CD8-positive, alpha-beta memory T cell (primary cell): Measurements from ENCODE around the gene GREB1L. TPM values are rescaled to one million over a fixed set of nuclear protein-coding genes. Genes with fewer than 3 reads are reported as not detected.

Experiments used
- CTCF ChIA-PET: fragments of 350-600 bp; sonication (Branson Sonifier 250); formaldehyde crosslinking; loops from one replicate; lab custom pipeline; 2021; ENCODE audit warnings: antibody characterized with exemption; lab: Charles Lee
- POLR2A ChIA-PET: fragments of 350-600 bp; sonication (Branson Sonifier 250); formaldehyde crosslinking; loops from one replicate; lab custom pipeline; 2021; ENCODE audit warnings: antibody characterized with exemption; lab: Charles Lee
- DNase-seq, 5 donors: peaks; one replicate each; pipeline versions ENCODE4 v3.0.0 to v3.0.0-alpha.2; 2020 to 2022; ENCODE audit warnings: mixed read lengths in 1 of 5
- H3K27ac ChIP-seq: one replicate; pipeline ENCODE4 v1.7.0; 2013; ENCODE audit warnings: low read depth, mild to moderate bottlenecking, low read length, moderate library complexity
- H3K27me3 ChIP-seq: 2 replicates; pipeline ENCODE4 v1.7.0; 2013; ENCODE audit warnings: low read length, mild to moderate bottlenecking; ENCODE audit not compliant: insufficient read depth, poor library complexity, severe bottlenecking
- H3K36me3 ChIP-seq: 2 replicates; pipeline ENCODE4 v1.7.0; 2013; ENCODE audit warnings: mild to moderate bottlenecking, low read length, moderate library complexity; ENCODE audit not compliant: insufficient read depth
- H3K4me1 ChIP-seq: 2 replicates; pipeline ENCODE4 v1.7.0; 2013; ENCODE audit warnings: mild to moderate bottlenecking, low read length, moderate library complexity; ENCODE audit not compliant: insufficient read depth
- H3K4me3 ChIP-seq: 2 replicates; pipeline ENCODE4 v1.7.0; 2013; ENCODE audit warnings: mild to moderate bottlenecking, low read length
- H3K9me3 ChIP-seq: 2 replicates; pipeline ENCODE4 v1.7.0; 2013; ENCODE audit warnings: mild to moderate bottlenecking, low read length
- H3K27ac Mint-ChIP-seq, 8 donors: one replicate each; pipeline ENCODE4 v1.8.0; 2020 to 2021; ENCODE audit warnings: mixed read lengths in 8 of 8, mild to moderate bottlenecking in 6 of 8, inconsistent platforms in 3 of 8, moderate library complexity in 3 of 8
- H3K27me3 Mint-ChIP-seq, 2 donors: one replicate each; pipeline ENCODE4 v1.8.0; 2020 to 2021; ENCODE audit warnings: mixed read lengths in 2 of 2, mild to moderate bottlenecking in 1 of 2, moderate library complexity in 1 of 2
- H3K36me3 Mint-ChIP-seq, 3 donors: one replicate each; pipeline ENCODE4 v1.8.0; 2020 to 2021; ENCODE audit warnings: mixed read lengths in 3 of 3, inconsistent platforms in 1 of 3, mild to moderate bottlenecking in 1 of 3
- H3K4me1 Mint-ChIP-seq, 3 donors: one replicate each; pipeline ENCODE4 v1.8.0; 2020 to 2021; ENCODE audit warnings: mixed read lengths in 3 of 3, inconsistent platforms in 1 of 3, mild to moderate bottlenecking in 1 of 3
- H3K4me3 Mint-ChIP-seq, 7 donors: one replicate each; pipeline ENCODE4 v1.8.0; 2020 to 2021; ENCODE audit warnings: mixed read lengths in 7 of 7, mild to moderate bottlenecking in 6 of 7, moderate library complexity in 4 of 7, inconsistent platforms in 2 of 7
- H3K9me3 Mint-ChIP-seq, 5 donors: one replicate each; pipeline ENCODE4 v1.8.0; 2020 to 2022; ENCODE audit warnings: mixed read lengths in 5 of 5, mild to moderate bottlenecking in 3 of 5, moderate library complexity in 2 of 5, inconsistent platforms in 1 of 5
- polyA plus RNA-seq: library from polyadenylated mRNA; unstranded; fragments of 300-500 nt; fragmentation: Illumina TruSeq; gene quantifications from one replicate; pipeline ENCODE4 v1.2.3, GENCODE V29; 2021
- total RNA-seq, 2 experiments: library from RNA; stranded (reverse); gene quantifications; one replicate each; pipeline ENCODE4 v1.2.3, GENCODE V29; 2021

Gene GREB1L
- total and polyA plus RNA-seq, 3 experiments from 2014 or later, result 0.13 TPM; not detected in 2

DNA sequence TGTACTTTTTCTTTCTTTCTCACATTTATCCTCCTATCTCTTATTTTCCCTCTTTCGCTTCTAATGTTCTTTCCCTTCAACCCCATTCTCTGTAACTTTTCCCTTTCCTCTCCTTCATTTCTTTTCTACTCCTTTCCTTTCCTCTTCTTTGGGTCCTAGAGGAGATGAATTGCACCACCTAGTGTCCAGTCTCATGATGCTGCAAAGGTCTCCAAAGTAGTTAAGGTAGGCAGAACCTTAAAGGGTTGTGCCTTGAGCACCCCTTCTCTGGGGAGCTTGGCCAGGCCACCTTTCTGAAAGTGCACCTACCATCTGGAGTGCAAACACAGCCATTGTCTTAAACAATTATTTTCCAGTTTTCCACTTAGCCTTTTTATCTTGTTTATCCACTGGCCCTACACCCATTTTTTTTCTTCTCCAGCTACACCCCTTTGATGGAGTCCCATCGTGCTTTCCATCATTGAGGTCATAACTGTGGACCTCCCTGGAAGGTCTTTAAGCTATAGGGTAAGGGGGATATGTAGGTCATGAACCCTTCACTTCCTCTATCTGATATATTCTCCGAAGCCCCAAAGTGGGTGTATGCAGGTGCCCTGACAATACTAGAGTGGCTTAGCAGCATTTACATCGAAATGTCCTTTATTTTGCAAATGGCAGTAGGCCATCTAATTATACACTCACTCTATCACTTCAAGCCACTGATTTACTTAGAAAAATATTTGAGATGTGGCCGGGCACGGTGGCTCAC is 202.6 kb downstream of the GREB1L start:
- H3K27ac ChIP-seq, result no peak overlapping the region
- H3K9me3 Mint-ChIP-seq, result peaks cover 0 to 3% (median 0%) of the 10 kb centered on the region in 5 donors
- H3K27ac Mint-ChIP-seq, result no peak overlapping the region
- H3K4me1 Mint-ChIP-seq, result no peaks in the 10 kb centered on the region
- no peak overlapping the region for H3K4me3 Mint-ChIP-seq
- H3K36me3 Mint-ChIP-seq, result no peaks in the 10 kb centered on the region
- H3K27me3 ChIP-seq, result no peaks in the 10 kb centered on the region
- H3K36me3 ChIP-seq, result no peaks in the 10 kb centered on the region
- no peak for DNase-seq
- ChIA-PET POLR2A (no interaction called here), CTCF (no interaction called here)
- no peaks in the 10 kb centered on the region for H3K4me1 ChIP-seq
- H3K9me3 ChIP-seq, result no peaks in the 10 kb centered on the region
- no peak overlapping the region for H3K4me3 ChIP-seq
- peaks cover 8 to 24% of the 10 kb centered on the region in 2 donors for H3K27me3 Mint-ChIP-seq

DNA sequence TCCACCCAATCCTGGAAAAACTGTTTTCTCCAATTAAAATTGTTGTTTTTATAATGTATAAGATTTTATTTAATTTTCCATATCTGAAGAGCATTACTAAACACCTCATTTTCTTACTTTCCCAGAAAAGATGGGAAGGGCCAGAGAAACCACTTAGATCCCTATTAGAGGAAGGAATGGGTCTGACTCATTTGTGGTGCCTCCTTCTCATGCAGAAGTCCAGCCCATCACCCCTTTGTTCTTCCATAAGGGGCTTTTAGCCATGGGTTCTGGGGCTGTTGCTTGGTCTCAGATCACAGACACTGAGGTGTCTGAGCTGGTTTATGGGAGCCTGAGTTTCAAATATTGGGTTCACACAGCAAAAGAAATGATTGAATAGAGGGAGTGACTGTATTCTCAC is 206.3 kb downstream of the GREB1L start:
- no peak overlapping the region for H3K27ac Mint-ChIP-seq
- H3K4me1 ChIP-seq, result no peaks in the 10 kb centered on the region
- ChIA-PET CTCF (no interaction called here), POLR2A (no interaction called here)
- H3K27me3 ChIP-seq, result no peaks in the 10 kb centered on the region
- no peak overlapping the region for H3K4me3 ChIP-seq
- H3K27ac ChIP-seq, result no peak overlapping the region
- H3K4me3 Mint-ChIP-seq, result no peak overlapping the region
- H3K4me1 Mint-ChIP-seq, result no peaks in the 10 kb centered on the region
- no peaks in the 10 kb centered on the region for H3K9me3 ChIP-seq
- peaks cover 0 to 3% (median 0%) of the 10 kb centered on the region in 5 donors for H3K9me3 Mint-ChIP-seq
- H3K27me3 Mint-ChIP-seq, result peaks cover 6 to 18% of the 10 kb centered on the region in 2 donors
- no peak for DNase-seq
- H3K36me3 ChIP-seq, result no peaks in the 10 kb centered on the region
- no peaks in the 10 kb centered on the region for H3K36me3 Mint-ChIP-seq

DNA sequence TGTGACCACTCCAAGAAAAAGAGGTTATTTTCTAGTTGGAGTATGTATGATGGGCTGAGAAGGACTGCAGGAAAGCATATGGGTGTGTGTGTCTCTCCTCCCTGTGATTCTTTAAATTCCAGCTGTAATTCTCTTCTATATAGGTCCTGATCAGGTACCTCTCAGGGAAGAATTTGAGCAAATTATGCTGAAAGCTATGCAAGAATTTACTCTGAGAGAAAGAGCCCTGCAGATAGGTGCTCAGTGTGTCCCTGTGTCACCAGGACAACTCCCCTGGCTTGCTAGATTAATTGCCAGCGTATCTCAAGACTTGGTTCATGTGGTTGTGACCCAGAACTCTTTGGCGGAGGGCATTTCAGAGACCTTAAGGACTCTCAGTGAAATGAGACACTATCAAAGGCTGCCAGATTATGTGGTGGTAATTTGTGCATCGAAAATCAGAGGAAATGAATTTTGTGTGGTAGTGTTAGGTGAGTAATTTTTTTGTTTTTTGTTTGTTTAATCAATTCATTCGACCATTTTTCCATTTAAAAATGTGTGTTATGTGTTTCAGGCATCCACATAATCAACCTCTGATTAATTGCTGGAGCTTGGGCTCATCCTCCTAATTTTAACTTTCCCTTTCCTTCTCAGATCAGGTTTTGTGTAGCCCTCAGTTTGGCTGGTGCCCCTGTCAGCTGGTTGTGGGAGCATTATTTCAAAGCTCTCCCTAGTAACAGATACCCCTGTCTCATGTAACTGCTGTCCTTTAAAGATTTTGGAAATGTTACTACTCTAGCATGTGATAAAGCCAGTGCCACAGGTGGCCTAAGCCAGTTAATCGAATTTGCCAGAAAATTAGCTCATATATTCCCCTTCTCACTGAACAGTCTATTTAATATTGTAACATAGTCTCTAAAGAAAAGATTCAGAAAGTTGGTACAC is 207.6 kb downstream of the GREB1L start:
- Histone ChIP-seq H3K36me3 (no peaks in the 10 kb centered on the region), H3K27ac (no peak overlapping the region), H3K4me3 (no peak overlapping the region), H3K9me3 (no peaks in the 10 kb centered on the region), H3K27me3 (no peaks in the 10 kb centered on the region), H3K4me1 (no peaks in the 10 kb centered on the region)
- peaks cover 1 to 5% of the 10 kb centered on the region in 2 donors for H3K27me3 Mint-ChIP-seq
- no peaks in the 10 kb centered on the region for H3K9me3 Mint-ChIP-seq
- ChIA-PET CTCF (no interaction called here), POLR2A (no interaction called here)
- H3K4me3 Mint-ChIP-seq, result no peak overlapping the region
- no peaks in the 10 kb centered on the region for H3K4me1 Mint-ChIP-seq
- no peak for DNase-seq
- H3K27ac Mint-ChIP-seq, result no peak overlapping the region
- no peaks in the 10 kb centered on the region for H3K36me3 Mint-ChIP-seq

DNA sequence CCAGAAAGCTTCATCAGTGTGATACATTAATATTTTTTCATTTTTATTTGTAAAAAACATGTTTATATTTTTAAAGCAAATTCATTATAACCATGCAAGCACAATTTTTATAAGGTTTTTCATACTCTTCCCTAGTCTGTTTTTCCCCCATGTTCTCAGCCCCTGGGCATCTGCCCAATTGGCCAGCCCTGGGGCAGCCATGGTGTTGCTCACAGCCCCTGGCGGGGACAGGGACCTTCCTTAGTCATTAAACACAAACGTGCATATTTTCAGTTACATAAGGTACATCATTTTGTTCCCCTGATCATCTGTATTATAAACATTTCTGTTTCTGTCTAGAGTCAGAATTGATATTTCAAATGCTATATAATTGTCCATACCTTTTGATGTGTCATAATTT is 208.5 kb downstream of the GREB1L start:
- H3K27ac ChIP-seq, result no peak overlapping the region
- H3K27me3 ChIP-seq, result no peaks in the 10 kb centered on the region
- Mint-ChIP-seq H3K4me1 (no peaks in the 10 kb centered on the region), H3K27ac (no peak overlapping the region), H3K9me3 (no peaks in the 10 kb centered on the region), H3K36me3 (no peaks in the 10 kb centered on the region), H3K4me3 (no peak overlapping the region), H3K27me3 (peaks cover 0 to 5% of the 10 kb centered on the region in 2 donors)
- no peaks in the 10 kb centered on the region for H3K36me3 ChIP-seq
- no peaks in the 10 kb centered on the region for H3K9me3 ChIP-seq
- POLR2A ChIA-PET, result no interaction called here
- CTCF ChIA-PET, result no interaction called here
- H3K4me3 ChIP-seq, result no peak overlapping the region
- H3K4me1 ChIP-seq, result no peaks in the 10 kb centered on the region
- DNase-seq, result no peak

DNA sequence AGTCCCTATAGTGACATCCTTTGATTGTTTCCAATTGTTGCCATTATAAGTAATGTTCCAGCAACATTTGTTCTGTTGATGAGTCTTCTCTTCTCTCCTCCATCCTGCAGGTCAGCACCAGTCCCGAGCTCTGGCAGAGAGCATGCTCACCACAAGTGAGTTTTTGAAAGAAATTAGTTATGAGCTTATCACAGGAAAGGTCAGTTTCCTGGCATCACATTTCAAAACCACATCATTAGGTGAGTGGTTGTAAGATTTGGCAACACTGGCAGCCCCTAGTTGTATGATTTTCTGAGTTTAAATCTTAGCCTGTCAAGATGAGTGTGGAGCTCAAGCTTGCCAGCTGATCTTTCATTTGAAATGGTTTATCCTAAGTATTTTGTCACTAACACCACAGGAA is 208.9 kb downstream of the GREB1L start:
- Histone ChIP-seq H3K4me1 (no peaks in the 10 kb centered on the region), H3K4me3 (no peak overlapping the region), H3K27me3 (no peaks in the 10 kb centered on the region), H3K27ac (no peak overlapping the region), H3K36me3 (no peaks in the 10 kb centered on the region), H3K9me3 (no peaks in the 10 kb centered on the region)
- ChIA-PET CTCF (no interaction called here), POLR2A (no interaction called here)
- Mint-ChIP-seq H3K27ac (no peak overlapping the region), H3K27me3 (peaks cover 0 to 5% of the 10 kb centered on the region in 2 donors), H3K36me3 (no peaks in the 10 kb centered on the region), H3K9me3 (no peaks in the 10 kb centered on the region), H3K4me1 (no peaks in the 10 kb centered on the region), H3K4me3 (no peak overlapping the region)
- DNase-seq, result no peak

DNA sequence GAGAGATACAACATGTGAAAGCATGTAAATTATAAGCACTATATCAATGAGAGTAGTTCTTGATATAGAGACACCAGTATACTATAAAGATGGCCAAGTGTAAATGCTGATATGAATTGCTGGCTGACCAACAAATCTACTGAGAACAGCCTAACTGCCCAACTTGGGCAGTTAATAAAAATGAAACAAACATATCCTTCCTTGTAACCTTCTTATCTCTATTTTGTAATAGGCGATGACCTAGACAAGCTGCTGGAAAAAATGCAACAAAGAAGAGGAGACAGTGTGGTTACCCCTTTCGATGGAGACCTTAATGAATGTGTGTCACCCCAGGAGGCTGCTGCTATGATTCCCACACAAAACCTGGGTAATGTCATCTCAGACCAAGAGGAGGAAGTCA is 209.8 kb downstream of the GREB1L start:
- Mint-ChIP-seq H3K36me3 (no peaks in the 10 kb centered on the region), H3K4me3 (no peak overlapping the region), H3K4me1 (no peaks in the 10 kb centered on the region), H3K27me3 (peaks cover 0 to 5% of the 10 kb centered on the region in 2 donors), H3K27ac (no peak overlapping the region), H3K9me3 (no peaks in the 10 kb centered on the region)
- DNase-seq, result no peak
- Histone ChIP-seq H3K36me3 (no peaks in the 10 kb centered on the region), H3K9me3 (no peaks in the 10 kb centered on the region), H3K4me1 (no peaks in the 10 kb centered on the region), H3K27me3 (no peaks in the 10 kb centered on the region), H3K27ac (no peak overlapping the region), H3K4me3 (no peak overlapping the region)
- CTCF ChIA-PET, result no interaction called here
- POLR2A ChIA-PET, result no interaction called here

DNA sequence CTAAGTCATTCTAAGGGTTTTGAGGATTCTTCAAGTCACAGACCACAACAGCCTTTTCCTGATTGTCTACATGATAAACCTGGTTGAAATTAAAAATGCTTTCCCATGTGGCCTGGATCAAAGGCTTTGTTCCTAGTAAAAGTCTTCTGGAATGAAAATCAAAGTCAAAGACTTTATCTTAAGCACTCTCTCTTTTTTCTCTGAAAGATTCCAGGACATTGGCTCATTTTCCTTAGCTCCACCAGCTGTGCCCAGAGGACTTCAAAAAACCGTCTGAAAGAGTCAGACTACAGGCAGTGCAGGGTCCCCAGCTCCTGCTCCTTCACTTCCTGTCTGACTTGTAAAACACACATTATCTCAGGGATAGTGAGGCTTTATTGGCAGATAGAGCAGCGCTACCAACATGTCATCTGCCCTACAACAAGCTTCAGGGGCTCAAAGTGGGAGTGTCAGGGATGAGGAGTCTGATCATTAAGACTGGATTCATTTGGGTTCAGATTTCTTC is 210.3 kb downstream of the GREB1L start:
- CTCF ChIA-PET, result no interaction called here
- DNase-seq, result no peak
- Histone ChIP-seq H3K4me1 (no peaks in the 10 kb centered on the region), H3K27me3 (no peaks in the 10 kb centered on the region), H3K27ac (no peak overlapping the region), H3K9me3 (no peaks in the 10 kb centered on the region), H3K4me3 (no peak overlapping the region), H3K36me3 (no peaks in the 10 kb centered on the region)
- Mint-ChIP-seq H3K36me3 (no peaks in the 10 kb centered on the region), H3K4me3 (no peak overlapping the region), H3K9me3 (no peaks in the 10 kb centered on the region), H3K27me3 (peaks cover 0 to 5% of the 10 kb centered on the region in 2 donors), H3K4me1 (no peaks in the 10 kb centered on the region), H3K27ac (no peak overlapping the region)
- POLR2A ChIA-PET, result no interaction called here
